ENCODE results near the gene ILF3. TPM values are rescaled to one million over a fixed set of nuclear protein-coding genes. Genes with fewer than 3 reads are reported as not detected.

ILF3 gene
- total and polyA plus RNA-seq, 2 donors (not counting 3 experiments of a cell fraction or from before 2014, with no cell fraction given), result 186 to 459 TPM

GRCh38 chr19:10690341-10690781 is 36.2 kb downstream of the ILF3 start:
- DNase-seq (ENCODE audit: low read depth, low spot score) (no peak), FAIRE-seq (no peak)
- intact Hi-C loops (cut with micrococcal nuclease), result loop anchor here (10.0 kb wide), 1 partner anchor 216 kb away; no protein-coding TSS in a partner anchor
- CTCF ChIA-PET, result interaction anchor here (3.4 kb wide), 1 partner anchor 9 kb away, joined by 22 read pairs; no protein-coding TSS in a partner anchor
- dilution Hi-C loops (cut with MboI; ENCODE audit: extremely low pct_ligation_motif_present, low sequenced_read_pairs), result no loop called here
- Histone ChIP-seq H3K4me3 (replicated peaks in 1 of 3; ENCODE audit: insufficient read depth in 1 of 3, low read depth in 1 of 3, low read length in 3 of 3) (no peak overlapping the region), H3K9ac (replicated peaks; ENCODE audit: extremely low read depth, insufficient read depth, low read length) (no peak overlapping the region), H3K27me3 (ENCODE audit: control insufficient read depth in 2 of 2, insufficient read depth in 2 of 2, low read length in 2 of 2) (no peaks in the 10 kb centered on the region), H3K4me1 (ENCODE audit: control insufficient read depth, extremely low read depth, insufficient read depth, low read length) (peaks cover 6% of the 10 kb centered on the region), H3K9me1 (replicated peaks; ENCODE audit: control insufficient read depth, extremely low read depth, insufficient read depth, low read length) (no peaks in the 10 kb centered on the region), H3K79me2 (ENCODE audit: control insufficient read depth, insufficient read depth, low read length) (peaks cover 2% of the 10 kb centered on the region), H3K4me2 (ENCODE audit: insufficient read depth, low read length) (no peak overlapping the region), H3K36me3 (ENCODE audit: control insufficient read depth in 2 of 2, extremely low read depth in 1 of 2, insufficient read depth in 2 of 2, low read length in 2 of 2) (peaks cover 11 to 51% of the 10 kb centered on the region in 2 experiments), H4K20me1 (replicated peaks; ENCODE audit: control insufficient read depth, extremely low read depth, insufficient read depth, low read length) (no peaks in the 10 kb centered on the region), H3K9me3 (replicated peaks; ENCODE audit: control insufficient read depth, insufficient read depth, low read length) (no peaks in the 10 kb centered on the region), H2AFZ (ENCODE audit: low read depth, low read length) (no peak overlapping the region), H3K27ac (ENCODE audit: insufficient read depth, low read depth, low read length) (no peak overlapping the region)
- POLR2A ChIA-PET, result no interaction called here
- TF ChIP-seq EZH2 (IDR thresholded peaks at IDR 0.05; ENCODE audit: borderline replicate concordance, low read depth, low read length, severe bottlenecking) (no peak), GATA2 (IDR thresholded peaks at IDR 0.05; ENCODE audit: insufficient read depth, insufficient read length, low read depth, low read length) (no peak), CTCF (IDR thresholded peaks at IDR 0.05; ENCODE audit: extremely low read depth in 1 of 2, insufficient read depth in 1 of 2, low read depth in 1 of 2, low read length in 2 of 2) (no peak), POLR2AphosphoS5 (IDR thresholded peaks at IDR 0.05; ENCODE audit: insufficient read depth, low read depth, low read length) (no peak), FOS (IDR thresholded peaks at IDR 0.05; ENCODE audit: borderline replicate concordance, insufficient read depth, low read length) (no peak), JUN (IDR thresholded peaks at IDR 0.05; ENCODE audit: borderline replicate concordance, insufficient read depth, insufficient read length, low read depth) (no peak), POLR2A (IDR thresholded peaks at IDR 0.05; ENCODE audit: low read depth, low read length) (no peak), MYC (IDR thresholded peaks at IDR 0.05; ENCODE audit: low read depth, low read length) (no peak)
- TF ChIP-seq, protein P1, sequence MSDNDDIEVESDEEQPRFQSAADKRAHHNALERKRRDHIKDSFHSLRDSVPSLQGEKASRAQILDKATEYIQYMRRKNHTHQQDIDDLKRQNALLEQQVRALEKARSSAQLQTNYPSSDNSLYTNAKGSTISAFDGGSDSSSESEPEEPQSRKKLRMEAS (IDR thresholded peaks at IDR 0.05; ENCODE audit: insufficient read depth, insufficient read length), result no peak
- no TSS peak for BruUV-seq (replicated peaks)
